HEK293 (cell line): ENCODE data around the gene ROS1.

Experiments
- CTCF ChIA-PET: fragments of 350-600 bp; formaldehyde crosslinking; extraction: SDS; loops from one replicate; lab custom pipeline; 2021; ENCODE audit warnings: antibody characterized with exemption; lab: Yijun Ruan, JAX
- POLR2A ChIA-PET: fragments of 300-600 bp; formaldehyde crosslinking; extraction: SDS; loops from one replicate; lab custom pipeline; 2020; ENCODE audit warnings: antibody characterized with exemption, inconsistent platforms; lab: Yijun Ruan, JAX
- H3K27ac ChIP-seq: fragments of 200-500 bp; sonication (Bioruptor generic); 2 replicates; pipeline ENCODE4 v1.5.1; 2014; ENCODE audit warnings: low read depth, low read length, control low read depth, inconsistent platforms; ENCODE audit errors: extremely low read depth
- H3K36me3 ChIP-seq, 2 experiments: fragments of 200-500 bp in 1 of 2; sonication (Bioruptor generic) in 1 of 2; 1 replicate in 1 of 2; 2 replicates in 1 of 2; pipeline ENCODE4 v1.5.1; 2014 to 2017; ENCODE audit warnings: inconsistent platforms in 2 of 2, low read length in 2 of 2; ENCODE audit not compliant: control insufficient read depth in 2 of 2, insufficient read depth in 1 of 2
- H3K4me1 ChIP-seq: fragments of 200-500 bp; sonication (Bioruptor generic); 2 replicates; pipeline ENCODE4 v1.5.1; 2014; ENCODE audit warnings: mild to moderate bottlenecking, low read length, inconsistent platforms; ENCODE audit not compliant: control insufficient read depth, insufficient read depth
- H3K4me3 ChIP-seq: 2 replicates; pipeline ENCODE4 v1.5.1; 2011; ENCODE audit warnings: low read depth, mild to moderate bottlenecking, control low read depth, low read length, moderate library complexity
- H3K9me3 ChIP-seq: fragments of 200-500 bp; sonication (Bioruptor generic); 2 replicates; pipeline ENCODE4 v1.5.1; 2014; ENCODE audit warnings: low read depth, low read length, inconsistent platforms; ENCODE audit not compliant: control insufficient read depth, insufficient read depth
- HOXA7 ChIP-seq: sonication (generic); formaldehyde crosslinking; IDR thresholded peaks from 2 replicates; pipeline ENCODE4 v1.8.1; 2022; ENCODE audit warnings: missing genetic modification reagents, borderline replicate concordance
- RBAK ChIP-seq: fragments of 450-650 bp; formaldehyde crosslinking; IDR thresholded peaks from 2 replicates; pipeline ENCODE4 v1.5.1; 2016; ENCODE audit warnings: missing biosample characterization, missing genetic modification characterization
- SETDB1 ChIP-seq: IDR thresholded peaks from one replicate; pipeline ENCODE4 v1.6.1; 2017; ENCODE audit warnings: mild to moderate bottlenecking, low read length, moderate library complexity, mixed read lengths; ENCODE audit not compliant: insufficient read length
- ZNF112 ChIP-seq: fragments of 450-650 bp; formaldehyde crosslinking; IDR thresholded peaks from 2 replicates; pipeline ENCODE4 v1.5.0; 2017; ENCODE audit warnings: missing biosample characterization, missing genetic modification characterization
- ZNF24 ChIP-seq: fragments of 450-650 bp; formaldehyde crosslinking; IDR thresholded peaks from 2 replicates; pipeline ENCODE4 v1.5.1; 2016; ENCODE audit warnings: missing biosample characterization, missing genetic modification characterization
- ZNF302 ChIP-seq: fragments of 450-650 bp; formaldehyde crosslinking; IDR thresholded peaks from 2 replicates; pipeline ENCODE4 v1.5.1; 2016; ENCODE audit warnings: missing biosample characterization, missing genetic modification characterization, low read depth
- ZNF423 ChIP-seq: fragments of 450-650 bp; formaldehyde crosslinking; IDR thresholded peaks from 2 replicates; pipeline ENCODE4 v1.5.1; 2016; ENCODE audit warnings: missing biosample characterization, missing genetic modification characterization
- ZNF544 ChIP-seq: fragments of 450-650 bp; formaldehyde crosslinking; IDR thresholded peaks from 2 replicates; pipeline ENCODE4 v1.5.0; 2017; ENCODE audit warnings: missing biosample characterization, missing genetic modification characterization
- ZNF560 ChIP-seq: fragments of 450-650 bp; formaldehyde crosslinking; IDR thresholded peaks from 2 replicates; pipeline ENCODE4 v1.5.1; 2017; ENCODE audit warnings: missing biosample characterization, missing genetic modification characterization, borderline replicate concordance
- ZNF623 ChIP-seq: fragments of 450-650 bp; formaldehyde crosslinking; IDR thresholded peaks from 2 replicates; pipeline ENCODE4 v1.5.1; 2016; ENCODE audit warnings: missing biosample characterization, missing genetic modification characterization
- ZNF791 ChIP-seq: fragments of 450-650 bp; formaldehyde crosslinking; IDR thresholded peaks from 2 replicates; pipeline ENCODE4 v1.5.1; 2016; ENCODE audit warnings: missing biosample characterization, missing genetic modification characterization
- TF ChIP-seq, protein P1 (sequence below): fragments of 450-650 bp; formaldehyde crosslinking; IDR thresholded peaks from 2 replicates; pipeline ENCODE4 v1.5.1; 2016; ENCODE audit warnings: missing biosample characterization, missing genetic modification characterization
- TF ChIP-seq, protein P2 (sequence below): fragments of 450-650 bp; formaldehyde crosslinking; IDR thresholded peaks from 2 replicates; pipeline ENCODE4 v1.5.1; 2016; ENCODE audit warnings: missing biosample characterization, missing genetic modification characterization, low read depth
- TF ChIP-seq, protein P3 (sequence below): fragments of 450-650 bp; formaldehyde crosslinking; optimal IDR thresholded peaks from 2 replicates; pipeline ENCODE3; 2016; ENCODE audit warnings: missing biosample characterization, mild to moderate bottlenecking, missing genetic modification characterization
- TF ChIP-seq, protein P4 (sequence below): fragments of 450-650 bp; formaldehyde crosslinking; IDR thresholded peaks from 2 replicates; pipeline ENCODE4 v1.5.1; 2016; ENCODE audit warnings: missing biosample characterization, missing genetic modification characterization
- TF ChIP-seq, protein P5 (sequence below): fragments of 450-650 bp; formaldehyde crosslinking; IDR thresholded peaks from 2 replicates; pipeline ENCODE4 v1.5.1; 2017; ENCODE audit warnings: missing biosample characterization, missing genetic modification characterization

The ROS1 gene

DNA sequence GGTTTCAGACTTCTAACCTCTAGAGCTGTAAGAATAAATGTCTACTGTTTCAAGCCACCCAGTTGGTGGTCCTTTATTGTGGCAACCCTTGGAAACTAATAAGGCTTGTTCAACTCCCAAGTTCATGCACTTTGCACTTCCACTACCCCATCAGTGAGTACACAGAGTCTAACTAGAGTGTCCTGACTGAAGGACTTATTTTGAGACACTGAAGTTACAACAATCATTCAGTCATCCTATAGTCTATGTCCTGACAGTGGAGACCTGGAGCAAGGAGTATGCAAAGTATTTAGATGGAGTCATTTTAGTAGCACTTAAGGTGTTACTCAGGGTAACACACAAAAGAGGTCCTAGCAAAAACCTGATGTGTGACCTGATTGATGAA lies 97.7 kb downstream of the ROS1 start:
- POLR2A ChIA-PET, result no interaction called here
- CTCF ChIA-PET, result interaction anchor here (0.7 kb wide), 1 partner anchor 78 kb away, joined by 4 read pairs; no protein-coding TSS in a partner anchor
- Histone ChIP-seq H3K36me3 (no peaks in the 10 kb centered on the region), H3K4me1 (no peaks in the 10 kb centered on the region), H3K27ac (no peak overlapping the region), H3K9me3 (no peaks in the 10 kb centered on the region)
- TF ChIP-seq, protein P1, sequence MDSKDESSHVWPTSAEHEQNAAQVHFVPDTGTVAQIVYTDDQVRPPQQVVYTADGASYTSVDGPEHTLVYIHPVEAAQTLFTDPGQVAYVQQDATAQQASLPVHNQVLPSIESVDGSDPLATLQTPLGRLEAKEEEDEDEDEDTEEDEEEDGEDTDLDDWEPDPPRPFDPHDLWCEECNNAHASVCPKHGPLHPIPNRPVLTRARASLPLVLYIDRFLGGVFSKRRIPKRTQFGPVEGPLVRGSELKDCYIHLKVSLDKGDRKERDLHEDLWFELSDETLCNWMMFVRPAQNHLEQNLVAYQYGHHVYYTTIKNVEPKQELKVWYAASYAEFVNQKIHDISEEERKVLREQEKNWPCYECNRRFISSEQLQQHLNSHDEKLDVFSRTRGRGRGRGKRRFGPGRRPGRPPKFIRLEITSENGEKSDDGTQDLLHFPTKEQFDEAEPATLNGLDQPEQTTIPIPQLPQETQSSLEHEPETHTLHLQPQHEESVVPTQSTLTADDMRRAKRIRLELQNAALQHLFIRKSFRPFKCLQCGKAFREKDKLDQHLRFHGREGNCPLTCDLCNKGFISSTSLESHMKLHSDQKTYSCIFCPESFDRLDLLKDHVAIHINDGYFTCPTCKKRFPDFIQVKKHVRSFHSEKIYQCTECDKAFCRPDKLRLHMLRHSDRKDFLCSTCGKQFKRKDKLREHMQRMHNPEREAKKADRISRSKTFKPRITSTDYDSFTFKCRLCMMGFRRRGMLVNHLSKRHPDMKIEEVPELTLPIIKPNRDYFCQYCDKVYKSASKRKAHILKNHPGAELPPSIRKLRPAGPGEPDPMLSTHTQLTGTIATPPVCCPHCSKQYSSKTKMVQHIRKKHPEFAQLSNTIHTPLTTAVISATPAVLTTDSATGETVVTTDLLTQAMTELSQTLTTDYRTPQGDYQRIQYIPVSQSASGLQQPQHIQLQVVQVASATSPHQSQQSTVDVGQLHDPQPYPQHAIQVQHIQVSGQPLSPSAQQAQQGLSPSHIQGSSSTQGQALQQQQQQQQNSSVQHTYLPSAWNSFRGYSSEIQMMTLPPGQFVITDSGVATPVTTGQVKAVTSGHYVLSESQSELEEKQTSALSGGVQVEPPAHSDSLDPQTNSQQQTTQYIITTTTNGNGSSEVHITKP (tag by site-specific recombination), result no peak
- TF ChIP-seq ZNF544 (tag by site-specific recombination), result no peak
- TF ChIP-seq ZNF560, result no peak
- TF ChIP-seq, all 188 proteins: peak for 0
- no peak overlapping the region for H3K4me3 ChIP-seq

DNA sequence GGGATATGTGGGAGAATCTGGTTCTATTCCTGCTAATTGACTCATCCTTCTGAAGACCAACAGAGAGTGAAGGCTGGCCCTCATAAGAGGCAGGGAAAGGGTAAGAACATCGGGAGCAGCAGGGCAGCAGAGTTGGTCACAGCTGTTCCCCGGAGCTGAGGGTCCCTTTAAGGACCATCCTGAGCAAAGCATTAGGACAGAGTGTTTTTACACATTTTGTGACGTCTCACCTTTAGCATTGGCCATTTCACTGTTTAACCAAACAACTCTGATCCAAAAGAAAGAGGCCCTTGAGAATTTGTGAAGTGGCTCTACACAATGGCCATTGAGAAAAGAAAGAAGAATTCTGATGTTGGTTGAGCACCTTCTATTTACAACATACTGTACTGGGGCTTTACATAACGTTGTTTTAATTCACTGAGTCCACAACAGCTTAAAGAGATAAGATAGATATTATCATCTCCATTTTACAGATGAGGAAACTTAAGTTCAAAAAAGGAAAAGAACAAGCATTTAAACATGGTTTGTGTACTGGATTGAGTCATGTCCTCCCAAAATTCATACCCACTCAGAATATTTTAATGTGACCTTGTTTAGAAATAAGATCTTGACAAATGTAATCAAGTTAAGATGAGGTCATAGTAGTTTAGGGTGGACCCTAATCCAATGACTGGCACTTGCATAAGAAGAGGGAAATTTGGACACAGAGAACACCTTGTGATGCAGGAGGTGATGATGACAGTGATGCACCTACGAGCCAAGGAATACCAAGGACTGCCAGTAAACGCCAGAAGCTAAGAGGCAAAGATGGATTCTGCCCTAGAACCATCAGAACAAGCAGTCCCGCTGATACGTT lies 98.4 kb downstream of the ROS1 start:
- ChIA-PET CTCF (interaction anchor here (0.7 to 1.3 kb wide), 4 partner anchors 10 to 78 kb away, joined by 3 to 5 read pairs (median 4); no protein-coding TSS in a partner anchor), POLR2A (no interaction called here)
- Histone ChIP-seq H3K4me3 (no peak overlapping the region), H3K36me3 (no peaks in the 10 kb centered on the region), H3K27ac (no peak overlapping the region), H3K9me3 (no peaks in the 10 kb centered on the region), H3K4me1 (no peaks in the 10 kb centered on the region)
- TF ChIP-seq, protein P2, sequence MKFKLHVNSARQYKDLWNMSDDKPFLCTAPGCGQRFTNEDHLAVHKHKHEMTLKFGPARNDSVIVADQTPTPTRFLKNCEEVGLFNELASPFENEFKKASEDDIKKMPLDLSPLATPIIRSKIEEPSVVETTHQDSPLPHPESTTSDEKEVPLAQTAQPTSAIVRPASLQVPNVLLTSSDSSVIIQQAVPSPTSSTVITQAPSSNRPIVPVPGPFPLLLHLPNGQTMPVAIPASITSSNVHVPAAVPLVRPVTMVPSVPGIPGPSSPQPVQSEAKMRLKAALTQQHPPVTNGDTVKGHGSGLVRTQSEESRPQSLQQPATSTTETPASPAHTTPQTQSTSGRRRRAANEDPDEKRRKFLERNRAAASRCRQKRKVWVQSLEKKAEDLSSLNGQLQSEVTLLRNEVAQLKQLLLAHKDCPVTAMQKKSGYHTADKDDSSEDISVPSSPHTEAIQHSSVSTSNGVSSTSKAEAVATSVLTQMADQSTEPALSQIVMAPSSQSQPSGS (tag by site-specific recombination), result peak; percentile 59
- TF ChIP-seq ZNF791 (tag by site-specific recombination), result no peak

DNA sequence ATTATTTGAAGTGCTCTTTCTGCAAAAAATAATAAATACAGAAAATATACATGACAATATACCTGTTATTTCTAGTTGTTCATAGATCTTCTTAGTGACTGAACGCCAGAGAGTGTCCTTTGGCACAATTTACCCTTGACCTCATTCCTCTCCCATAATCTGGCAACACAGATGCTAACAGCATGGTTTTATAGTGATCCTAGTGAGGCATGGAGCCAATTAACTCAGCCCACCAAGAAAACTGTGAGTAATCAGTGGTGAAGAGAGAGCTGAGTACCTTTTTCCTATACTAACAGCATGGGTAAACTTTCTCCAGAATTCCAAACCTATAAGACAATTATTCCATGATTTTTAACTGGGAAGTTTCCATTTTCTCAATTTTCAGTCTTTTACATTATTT lies 99.3 kb downstream of the ROS1 start:
- H3K27ac ChIP-seq, result no peak overlapping the region
- H3K4me1 ChIP-seq, result no peaks in the 10 kb centered on the region
- no peaks in the 10 kb centered on the region for H3K9me3 ChIP-seq
- ChIA-PET CTCF (interaction anchor here (0.6 to 1.3 kb wide), 4 partner anchors 9 to 445 kb away, joined by 3 to 5 read pairs (median 3); no protein-coding TSS in a partner anchor), POLR2A (no interaction called here)
- TF ChIP-seq RBAK (tag by site-specific recombination) (no peak), SETDB1 (no peak), ZNF302 (tag by site-specific recombination) (no peak), ZNF560 (no peak), ZNF623 (no peak), HOXA7 (no peak), ZNF423 (tag by site-specific recombination) (no peak), ZNF24 (tag by site-specific recombination) (no peak), ZNF112 (tag by site-specific recombination) (no peak)
- TF ChIP-seq, protein P3, sequence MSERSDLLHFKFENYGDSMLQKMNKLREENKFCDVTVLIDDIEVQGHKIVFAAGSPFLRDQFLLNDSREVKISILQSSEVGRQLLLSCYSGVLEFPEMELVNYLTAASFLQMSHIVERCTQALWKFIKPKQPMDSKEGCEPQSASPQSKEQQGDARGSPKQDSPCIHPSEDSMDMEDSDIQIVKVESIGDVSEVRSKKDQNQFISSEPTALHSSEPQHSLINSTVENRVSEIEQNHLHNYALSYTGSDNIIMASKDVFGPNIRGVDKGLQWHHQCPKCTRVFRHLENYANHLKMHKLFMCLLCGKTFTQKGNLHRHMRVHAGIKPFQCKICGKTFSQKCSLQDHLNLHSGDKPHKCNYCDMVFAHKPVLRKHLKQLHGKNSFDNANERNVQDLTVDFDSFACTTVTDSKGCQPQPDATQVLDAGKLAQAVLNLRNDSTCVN (tag by site-specific recombination), result no peak
- TF ChIP-seq, protein P4, sequence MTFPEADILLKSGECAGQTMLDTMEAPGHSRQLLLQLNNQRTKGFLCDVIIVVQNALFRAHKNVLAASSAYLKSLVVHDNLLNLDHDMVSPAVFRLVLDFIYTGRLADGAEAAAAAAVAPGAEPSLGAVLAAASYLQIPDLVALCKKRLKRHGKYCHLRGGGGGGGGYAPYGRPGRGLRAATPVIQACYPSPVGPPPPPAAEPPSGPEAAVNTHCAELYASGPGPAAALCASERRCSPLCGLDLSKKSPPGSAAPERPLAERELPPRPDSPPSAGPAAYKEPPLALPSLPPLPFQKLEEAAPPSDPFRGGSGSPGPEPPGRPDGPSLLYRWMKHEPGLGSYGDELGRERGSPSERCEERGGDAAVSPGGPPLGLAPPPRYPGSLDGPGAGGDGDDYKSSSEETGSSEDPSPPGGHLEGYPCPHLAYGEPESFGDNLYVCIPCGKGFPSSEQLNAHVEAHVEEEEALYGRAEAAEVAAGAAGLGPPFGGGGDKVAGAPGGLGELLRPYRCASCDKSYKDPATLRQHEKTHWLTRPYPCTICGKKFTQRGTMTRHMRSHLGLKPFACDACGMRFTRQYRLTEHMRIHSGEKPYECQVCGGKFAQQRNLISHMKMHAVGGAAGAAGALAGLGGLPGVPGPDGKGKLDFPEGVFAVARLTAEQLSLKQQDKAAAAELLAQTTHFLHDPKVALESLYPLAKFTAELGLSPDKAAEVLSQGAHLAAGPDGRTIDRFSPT, result no peak
- TF ChIP-seq, protein P5, sequence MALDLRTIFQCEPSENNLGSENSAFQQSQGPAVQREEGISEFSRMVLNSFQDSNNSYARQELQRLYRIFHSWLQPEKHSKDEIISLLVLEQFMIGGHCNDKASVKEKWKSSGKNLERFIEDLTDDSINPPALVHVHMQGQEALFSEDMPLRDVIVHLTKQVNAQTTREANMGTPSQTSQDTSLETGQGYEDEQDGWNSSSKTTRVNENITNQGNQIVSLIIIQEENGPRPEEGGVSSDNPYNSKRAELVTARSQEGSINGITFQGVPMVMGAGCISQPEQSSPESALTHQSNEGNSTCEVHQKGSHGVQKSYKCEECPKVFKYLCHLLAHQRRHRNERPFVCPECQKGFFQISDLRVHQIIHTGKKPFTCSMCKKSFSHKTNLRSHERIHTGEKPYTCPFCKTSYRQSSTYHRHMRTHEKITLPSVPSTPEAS (tag by site-specific recombination), result no peak
- no peaks in the 10 kb centered on the region for H3K36me3 ChIP-seq
- H3K4me3 ChIP-seq, result no peak overlapping the region
